GM18519 (cell line): Measurements from ENCODE around the gene GALNT9.

Source experiments
- ATAC-seq: cut with Tn5 transposase; IDR thresholded peaks from one replicate; pipeline ENCODE4 v1.9.1; 2021; ENCODE audit warnings: mild to moderate bottlenecking, moderate library complexity; ENCODE audit not compliant: unreplicated experiment, low FRiP score

Gene GALNT9

GRCh38 chr12:132327336-132328171, 1.8 kb downstream of the GALNT9 start:
- no peak for ATAC-seq

GRCh38 chr12:132326646-132327045, 2.7 kb downstream of the GALNT9 start:
- no peak for ATAC-seq

GRCh38 chr12:132325733-132326130, 3.7 kb downstream of the GALNT9 start:
- no peak for ATAC-seq

GRCh38 chr12:132324841-132325732, 4.3 kb downstream of the GALNT9 start:
- ATAC-seq, result no peak

GRCh38 chr12:132324173-132324572, 5.2 kb downstream of the GALNT9 start:
- ATAC-seq, result no peak

- no peak for ATAC-seq
Measured at GRCh38 chr12:132323171-132324010, 6.0 kb downstream of the GALNT9 start.

GRCh38 chr12:132322206-132323132, 6.9 kb downstream of the GALNT9 start:
- ATAC-seq, result no peak

GRCh38 chr12:132321321-132322118, 7.9 kb downstream of the GALNT9 start:
- no peak for ATAC-seq

GRCh38 chr12:132320767-132321211, 8.6 kb downstream of the GALNT9 start:
- no peak for ATAC-seq

- no peak for ATAC-seq
Measured at GRCh38 chr12:132319991-132320570, 9.3 kb downstream of the GALNT9 start.

- ATAC-seq, result no peak
Measured at GRCh38 chr12:132319359-132319950, 9.9 kb downstream of the GALNT9 start.

GRCh38 chr12:132318618-132319033, 10.8 kb downstream of the GALNT9 start:
- no peak for ATAC-seq

GRCh38 chr12:132318135-132318534, 11.3 kb downstream of the GALNT9 start:
- no peak for ATAC-seq

GRCh38 chr12:132317233-132317938, 12.0 kb downstream of the GALNT9 start:
- ATAC-seq, result no peak

- ATAC-seq, result no peak
Measured at GRCh38 chr12:132316497-132317232, 12.7 kb downstream of the GALNT9 start.

- ATAC-seq, result no peak
Measured at GRCh38 chr12:132315951-132316350, 13.4 kb downstream of the GALNT9 start.

GRCh38 chr12:132315507-132315906, 13.9 kb downstream of the GALNT9 start:
- ATAC-seq, result no peak
